Measurements from ENCODE around the gene KATNB1. TPM values are rescaled to one million over a fixed set of nuclear protein-coding genes. Genes with fewer than 3 reads are reported as not detected.
A peak's percentile ranks its signal among the peaks of the same experiment; 100 is the strongest.
"Not testable (repeated sequence)": the region's sequence is repeated elsewhere in the genome, so short reads cannot be mapped to it uniquely, and the experiment has no call there.

The KATNB1 gene
- polyA plus RNA-seq, 1 donor: 16.2 TPM

DNA sequence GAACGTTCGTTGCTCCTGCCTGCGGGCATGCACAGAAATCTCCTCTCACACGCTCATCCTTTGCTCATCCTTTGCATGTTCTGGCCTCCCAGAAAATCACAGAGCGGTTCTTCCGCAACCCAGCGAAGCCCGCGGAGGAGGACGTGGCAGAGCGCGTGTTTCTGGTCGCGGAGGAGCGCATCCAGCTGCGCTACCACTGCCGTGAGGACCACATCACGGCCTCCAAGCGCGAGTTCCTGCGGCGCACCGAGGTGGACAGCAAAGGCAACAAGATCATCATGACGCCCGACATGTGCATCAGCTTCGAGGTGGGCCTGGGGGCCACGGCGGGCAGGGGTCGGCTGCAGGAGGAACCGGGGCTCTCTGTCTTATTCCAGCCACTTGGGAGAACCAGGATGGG, 9.6 kb upstream of the KATNB1 start:
- Histone ChIP-seq H3K27me3 (ENCODE audit: control insufficient read depth, insufficient read depth, low read length) (no peaks in the 10 kb centered on the region), H3K9me3 (ENCODE audit: control insufficient read depth, low read depth, low read length) (no peaks in the 10 kb centered on the region), H3K27ac (ENCODE audit: low read length) (no peak overlapping the region), H3K36me3 (ENCODE audit: control insufficient read depth, insufficient read depth, low read length) (no peaks in the 10 kb centered on the region), H3K4me1 (ENCODE audit: control insufficient read depth, insufficient read depth, low read length) (no peaks in the 10 kb centered on the region), H3K4me3 (ENCODE audit: low read length) (no peak overlapping the region)
- no peak for DNase-seq
- 100% methylated on average over 2 of the region's 30 CpGs for WGBS (ENCODE audit: insufficient coverage, low lambda C conversion rate)

DNA sequence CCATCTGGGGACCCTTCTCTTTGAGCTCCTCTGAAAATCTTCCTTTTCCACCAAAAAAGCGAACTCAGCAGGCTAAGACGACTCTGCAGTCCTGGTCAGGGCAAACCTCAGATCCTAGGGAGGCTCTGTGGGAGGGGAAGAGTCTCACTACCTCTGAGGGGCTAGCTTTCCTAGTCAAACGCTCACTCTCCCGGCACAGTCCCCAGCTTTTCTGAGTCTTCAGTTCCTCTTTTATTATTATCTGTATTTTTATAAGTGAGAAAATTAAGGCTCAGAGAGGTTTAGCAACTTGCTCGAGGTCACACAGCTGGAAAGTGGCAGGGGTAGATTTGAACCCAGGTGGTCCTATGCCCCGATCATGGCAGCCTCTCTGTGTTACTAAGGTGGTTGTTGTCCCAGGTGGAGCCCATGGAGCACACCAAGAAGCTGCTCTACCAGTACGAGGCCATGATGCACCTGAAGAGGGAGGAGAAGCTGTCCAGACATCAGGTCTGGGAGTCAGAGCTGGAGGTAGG, 9.1 kb upstream of the KATNB1 start:
- DNase-seq: no peak
- Histone ChIP-seq H3K36me3 (ENCODE audit: control insufficient read depth, insufficient read depth, low read length) (no peaks in the 10 kb centered on the region), H3K27me3 (ENCODE audit: control insufficient read depth, insufficient read depth, low read length) (no peaks in the 10 kb centered on the region), H3K4me1 (ENCODE audit: control insufficient read depth, insufficient read depth, low read length) (no peaks in the 10 kb centered on the region), H3K27ac (ENCODE audit: low read length) (no peak overlapping the region), H3K4me3 (ENCODE audit: low read length) (no peak overlapping the region), H3K9me3 (ENCODE audit: control insufficient read depth, low read depth, low read length) (no peaks in the 10 kb centered on the region)
- WGBS (ENCODE audit: insufficient coverage, low lambda C conversion rate): no CpG with 5 or more reads among the region's 7 CpGs

DNA sequence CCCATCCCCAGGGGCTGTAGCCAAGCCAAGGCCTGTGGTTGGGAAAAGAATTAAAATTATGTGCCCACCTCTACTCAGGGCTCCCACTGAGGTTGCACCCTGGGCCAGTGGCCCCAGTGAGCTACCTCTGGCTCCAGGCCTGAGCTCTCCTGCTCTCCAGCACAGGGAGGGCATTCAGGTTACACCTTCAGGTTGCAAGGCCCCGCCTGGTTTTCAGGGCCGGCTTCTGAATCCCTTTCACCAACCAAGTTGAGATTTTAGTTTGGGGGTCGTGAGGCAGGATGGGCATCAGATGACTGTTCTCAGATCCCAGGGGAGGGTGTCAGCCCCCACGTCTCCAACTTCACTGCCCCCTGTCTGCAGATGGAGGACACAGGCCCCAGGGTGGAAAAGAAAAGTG, 8.0 kb upstream of the KATNB1 start:
- Histone ChIP-seq H3K27ac (ENCODE audit: low read length) (no peak overlapping the region), H3K4me3 (ENCODE audit: low read length) (no peak overlapping the region), H3K27me3 (ENCODE audit: control insufficient read depth, insufficient read depth, low read length) (no peaks in the 10 kb centered on the region), H3K36me3 (ENCODE audit: control insufficient read depth, insufficient read depth, low read length) (no peaks in the 10 kb centered on the region), H3K4me1 (ENCODE audit: control insufficient read depth, insufficient read depth, low read length) (no peaks in the 10 kb centered on the region), H3K9me3 (ENCODE audit: control insufficient read depth, low read depth, low read length) (no peaks in the 10 kb centered on the region)
- no peak for DNase-seq
- WGBS (ENCODE audit: insufficient coverage, low lambda C conversion rate): no CpG with 5 or more reads among the region's 4 CpGs

DNA sequence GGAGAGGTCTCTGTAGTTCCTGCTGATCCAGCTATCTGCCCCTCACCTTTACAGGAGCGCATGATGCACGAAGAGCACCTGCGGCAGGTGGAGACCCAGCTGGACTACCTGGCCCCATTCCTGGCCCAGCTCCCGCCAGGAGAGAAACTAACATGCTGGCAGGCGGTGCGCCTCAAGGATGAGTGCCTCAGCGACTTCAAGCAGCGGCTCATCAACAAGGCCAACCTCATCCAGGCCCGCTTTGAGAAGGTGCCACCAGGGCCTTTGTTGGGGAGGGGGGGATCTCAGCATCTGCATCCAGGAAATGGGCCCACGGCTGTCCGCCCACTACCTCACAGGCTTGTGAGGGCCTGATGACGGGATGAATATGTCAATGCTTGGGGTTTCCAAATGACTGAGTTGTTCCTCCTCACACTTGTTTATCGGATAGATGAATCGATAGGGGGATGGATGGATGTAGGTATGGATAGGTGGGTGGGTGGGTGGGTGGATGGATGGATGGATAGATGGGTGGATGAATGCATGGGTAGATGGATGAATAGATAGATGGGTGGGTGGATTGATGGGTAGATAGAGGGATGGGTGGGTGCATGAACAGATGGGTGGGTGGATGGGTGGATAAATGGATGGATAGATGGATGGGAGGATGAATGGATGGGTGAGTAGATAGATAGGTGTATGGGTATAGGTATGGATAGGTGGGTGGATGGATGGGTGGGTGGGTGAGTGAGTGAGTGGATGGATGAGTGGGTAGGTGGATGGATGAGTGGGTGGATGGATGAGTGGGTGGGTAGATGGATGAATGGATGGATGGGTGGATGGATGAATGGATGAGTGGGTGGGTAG, 7.0 kb upstream of the KATNB1 start:
- no CpG with 5 or more reads among the region's 14 CpGs for WGBS (ENCODE audit: insufficient coverage, low lambda C conversion rate)
- no peak for DNase-seq
- H3K4me1 ChIP-seq (ENCODE audit: control insufficient read depth, insufficient read depth, low read length): no peaks in the 10 kb centered on the region
- H3K27ac ChIP-seq (ENCODE audit: low read length): no peak overlapping the region
- H3K9me3 ChIP-seq (ENCODE audit: control insufficient read depth, low read depth, low read length): no peaks in the 10 kb centered on the region
- no peaks in the 10 kb centered on the region for H3K36me3 ChIP-seq (ENCODE audit: control insufficient read depth, insufficient read depth, low read length)
- no peaks in the 10 kb centered on the region for H3K27me3 ChIP-seq (ENCODE audit: control insufficient read depth, insufficient read depth, low read length)
- H3K4me3 ChIP-seq (ENCODE audit: low read length): no peak overlapping the region

DNA sequence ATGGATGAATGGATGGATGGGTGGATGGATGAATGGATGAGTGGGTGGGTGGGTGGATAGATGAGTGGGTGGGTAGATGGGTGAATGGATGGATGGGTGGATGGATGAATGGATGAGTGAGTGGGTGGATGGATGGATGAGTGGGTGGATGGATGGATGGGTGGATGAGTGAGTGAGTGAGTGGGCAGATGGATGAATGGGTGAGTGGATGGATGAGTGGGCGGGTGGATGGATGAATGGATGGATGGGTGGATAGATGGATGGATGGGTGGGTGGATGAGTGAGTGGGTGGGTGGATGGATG, 6.4 kb upstream of the KATNB1 start:
- Histone ChIP-seq H3K4me3 (ENCODE audit: low read length) (no peak overlapping the region), H3K36me3 (ENCODE audit: control insufficient read depth, insufficient read depth, low read length) (no peaks in the 10 kb centered on the region), H3K9me3 (ENCODE audit: control insufficient read depth, low read depth, low read length) (no peaks in the 10 kb centered on the region), H3K4me1 (ENCODE audit: control insufficient read depth, insufficient read depth, low read length) (no peaks in the 10 kb centered on the region), H3K27ac (ENCODE audit: low read length) (no peak overlapping the region), H3K27me3 (ENCODE audit: control insufficient read depth, insufficient read depth, low read length) (no peaks in the 10 kb centered on the region)
- DNase-seq: no peak
- no CpG with 5 or more reads among the region's 1 CpG for WGBS (ENCODE audit: insufficient coverage, low lambda C conversion rate)

DNA sequence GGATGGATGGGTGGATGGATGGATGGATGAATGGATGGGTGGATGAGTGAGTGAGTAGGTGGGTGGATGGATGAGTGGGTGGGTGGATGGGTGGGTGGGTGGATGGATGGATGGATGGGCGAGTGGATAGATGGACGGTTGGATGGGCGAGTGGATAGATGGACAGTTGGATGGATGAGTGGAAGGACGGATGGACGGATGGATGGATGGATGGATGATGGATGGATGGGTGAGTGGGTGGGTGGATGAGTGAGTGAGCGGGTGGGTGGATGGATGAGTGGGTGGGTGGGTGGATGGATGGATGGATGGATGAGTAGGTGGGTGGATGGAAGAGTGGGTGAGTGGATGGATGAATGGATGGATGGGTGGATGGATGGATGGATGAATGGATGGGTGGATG, 5.7 kb upstream of the KATNB1 start:
- not testable (repeated sequence) for H3K36me3 ChIP-seq (ENCODE audit: control insufficient read depth, insufficient read depth, low read length); H3K9me3 ChIP-seq (ENCODE audit: control insufficient read depth, low read depth, low read length); DNase-seq; H3K27me3 ChIP-seq (ENCODE audit: control insufficient read depth, insufficient read depth, low read length); H3K27ac ChIP-seq (ENCODE audit: low read length); H3K4me1 ChIP-seq (ENCODE audit: control insufficient read depth, insufficient read depth, low read length); H3K4me3 ChIP-seq (ENCODE audit: low read length)
- WGBS (ENCODE audit: insufficient coverage, low lambda C conversion rate): 76% methylated on average over 3 of the region's 6 CpGs

DNA sequence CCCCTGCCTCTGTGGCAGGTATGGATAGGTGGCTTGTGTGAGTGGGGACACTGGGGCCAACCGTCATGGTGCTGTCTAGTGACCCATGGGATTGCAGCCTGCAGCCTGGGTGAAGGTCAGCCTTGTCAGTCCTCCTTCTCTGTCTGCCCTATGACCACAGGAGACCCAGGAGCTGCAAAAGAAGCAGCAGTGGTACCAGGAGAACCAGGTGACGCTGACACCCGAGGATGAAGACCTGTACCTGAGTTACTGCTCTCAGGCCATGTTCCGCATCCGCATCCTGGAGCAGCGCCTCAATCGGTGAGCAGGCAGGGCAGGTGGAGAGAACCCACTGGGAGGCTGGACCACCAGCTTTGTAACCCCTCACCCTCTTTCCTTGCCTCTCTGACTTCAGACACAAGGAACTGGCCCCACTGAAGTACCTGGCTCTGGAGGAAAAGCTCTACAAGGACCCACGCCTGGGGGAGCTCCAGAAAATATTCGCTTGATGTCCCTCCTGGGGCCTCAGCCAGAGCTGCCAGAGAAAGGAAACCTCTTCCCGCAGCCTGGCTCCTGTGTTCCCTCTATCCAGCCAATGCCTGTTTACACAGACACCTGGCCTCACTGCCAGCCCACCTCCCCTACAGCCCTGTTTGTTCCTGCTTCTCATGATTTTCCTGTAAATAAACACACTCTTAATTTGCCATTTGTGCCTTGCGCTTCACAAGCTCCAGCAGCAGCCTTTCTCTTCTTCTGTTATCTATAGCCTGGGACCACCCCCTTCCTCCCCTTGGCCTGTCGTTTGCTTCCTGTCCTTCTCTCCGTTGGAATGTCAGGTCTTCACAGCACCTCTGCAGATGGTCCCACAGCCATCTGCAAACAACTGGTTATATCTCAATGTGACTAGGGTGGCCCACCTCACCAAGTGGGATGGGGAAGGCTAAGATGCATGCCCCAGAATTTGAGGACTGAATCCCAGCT, 4.5 kb upstream of the KATNB1 start:
- Histone ChIP-seq H3K4me1 (ENCODE audit: control insufficient read depth, insufficient read depth, low read length) (peaks cover 5% of the 10 kb centered on the region), H3K27ac (ENCODE audit: low read length) (no peak overlapping the region), H3K4me3 (ENCODE audit: low read length) (no peak overlapping the region), H3K27me3 (ENCODE audit: control insufficient read depth, insufficient read depth, low read length) (no peaks in the 10 kb centered on the region), H3K9me3 (ENCODE audit: control insufficient read depth, low read depth, low read length) (no peaks in the 10 kb centered on the region), H3K36me3 (ENCODE audit: control insufficient read depth, insufficient read depth, low read length) (no peaks in the 10 kb centered on the region)
- 73% methylated on average over 2 of the region's 13 CpGs for WGBS (ENCODE audit: insufficient coverage, low lambda C conversion rate)
- DNase-seq: no peak

DNA sequence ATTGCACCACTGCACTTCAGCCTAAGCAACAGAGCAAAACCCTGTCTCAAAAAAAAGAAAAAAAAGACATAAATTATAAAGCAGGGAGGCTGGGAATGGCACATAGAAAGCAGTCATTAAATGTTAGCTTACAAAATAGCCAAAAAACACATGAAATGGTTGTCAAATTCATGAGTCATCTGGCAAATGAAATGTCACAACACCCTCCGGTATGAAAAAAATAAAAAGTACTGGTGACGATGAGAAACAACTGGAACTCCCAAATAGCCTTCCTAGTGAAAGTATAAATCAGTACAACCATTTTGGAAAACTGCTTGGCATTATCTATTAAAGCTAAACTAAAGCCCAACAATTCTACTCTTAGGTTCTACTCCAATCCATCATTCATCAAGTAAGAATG, 3.5 kb upstream of the KATNB1 start:
- Histone ChIP-seq H3K27me3 (ENCODE audit: control insufficient read depth, insufficient read depth, low read length) (no peaks in the 10 kb centered on the region), H3K27ac (ENCODE audit: low read length) (no peak overlapping the region), H3K9me3 (ENCODE audit: control insufficient read depth, low read depth, low read length) (no peaks in the 10 kb centered on the region), H3K36me3 (ENCODE audit: control insufficient read depth, insufficient read depth, low read length) (no peaks in the 10 kb centered on the region), H3K4me3 (ENCODE audit: low read length) (no peak overlapping the region), H3K4me1 (ENCODE audit: control insufficient read depth, insufficient read depth, low read length) (peaks cover 9% of the 10 kb centered on the region)
- WGBS (ENCODE audit: insufficient coverage, low lambda C conversion rate): no CpG with 5 or more reads among the region's 2 CpGs
- DNase-seq: no peak

DNA sequence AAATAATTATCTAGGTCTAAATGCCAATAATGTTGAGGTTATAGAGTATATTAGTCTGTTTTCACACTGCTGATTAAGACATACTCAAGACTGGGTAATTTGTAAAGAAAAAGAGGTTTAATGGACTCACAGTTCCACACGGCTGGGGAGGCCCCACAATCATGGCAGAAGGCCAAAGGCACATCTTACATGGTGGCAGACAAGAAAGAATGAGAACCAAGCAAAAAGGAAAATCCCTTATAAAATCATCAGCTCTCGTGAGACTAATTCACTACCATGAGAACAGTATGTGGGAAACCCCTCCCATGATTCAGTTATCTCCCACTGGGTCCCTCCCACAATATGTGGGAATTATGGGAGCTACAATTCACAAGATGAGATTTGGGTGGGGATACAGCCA, 2.9 kb upstream of the KATNB1 start:
- 100% methylated on average over 1 of the region's 2 CpGs for WGBS (ENCODE audit: insufficient coverage, low lambda C conversion rate)
- no peak overlapping the region for H3K4me3 ChIP-seq (ENCODE audit: low read length)
- H3K27me3 ChIP-seq (ENCODE audit: control insufficient read depth, insufficient read depth, low read length): no peaks in the 10 kb centered on the region
- DNase-seq: no peak
- H3K27ac ChIP-seq (ENCODE audit: low read length): no peak overlapping the region
- H3K9me3 ChIP-seq (ENCODE audit: control insufficient read depth, low read depth, low read length): no peaks in the 10 kb centered on the region
- peaks cover 13% of the 10 kb centered on the region for H3K4me1 ChIP-seq (ENCODE audit: control insufficient read depth, insufficient read depth, low read length)
- no peaks in the 10 kb centered on the region for H3K36me3 ChIP-seq (ENCODE audit: control insufficient read depth, insufficient read depth, low read length)

DNA sequence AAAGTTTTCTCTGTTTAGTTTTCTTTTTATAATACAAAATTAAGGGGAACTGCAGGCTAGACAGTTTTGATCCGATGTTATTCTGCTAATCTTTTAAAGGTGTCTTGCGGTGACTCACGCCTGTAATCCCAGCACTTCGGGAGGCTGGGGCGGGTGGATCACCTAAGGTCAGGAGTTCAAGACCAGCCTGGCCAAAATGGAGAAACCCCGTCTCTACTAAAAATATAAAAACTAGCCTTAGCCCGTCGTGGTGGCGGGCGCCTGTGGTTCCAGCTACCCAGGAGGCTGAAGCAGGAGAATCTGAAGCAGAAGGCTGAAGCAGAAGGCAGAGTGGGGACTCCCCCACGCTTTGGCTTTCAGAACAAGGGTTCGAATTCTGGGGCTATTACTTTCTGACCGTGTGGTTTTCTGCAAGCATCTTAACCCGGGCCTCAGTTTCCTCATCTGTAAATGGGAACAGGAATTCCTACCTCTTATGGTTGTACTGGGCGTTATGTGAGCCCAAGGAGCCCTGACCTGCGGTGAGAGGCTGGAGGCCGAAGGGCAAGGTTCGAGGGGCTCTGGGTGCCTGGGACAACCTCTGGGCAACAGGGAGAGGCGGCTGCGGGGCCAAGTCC, 1.2 kb upstream of the KATNB1 start:
- Histone ChIP-seq H3K4me3 (ENCODE audit: low read length) (peak overlapping the region; percentile 62), H3K27me3 (ENCODE audit: control insufficient read depth, insufficient read depth, low read length) (no peaks in the 10 kb centered on the region), H3K36me3 (ENCODE audit: control insufficient read depth, insufficient read depth, low read length) (no peaks in the 10 kb centered on the region), H3K27ac (ENCODE audit: low read length) (peak overlapping the region; percentile 78), H3K9me3 (ENCODE audit: control insufficient read depth, low read depth, low read length) (no peaks in the 10 kb centered on the region), H3K4me1 (ENCODE audit: control insufficient read depth, insufficient read depth, low read length) (peaks cover 13% of the 10 kb centered on the region)
- WGBS (ENCODE audit: insufficient coverage, low lambda C conversion rate): no CpG with 5 or more reads among the region's 20 CpGs
- DNase-seq: no peak
